Activated CD8-positive, alpha-beta T cell treated with anti-CD3 and anti-CD28 coated beads for 36 hours (primary cell): Measurements from ENCODE around the gene PRR3. TPM values are rescaled to one million over a fixed set of nuclear protein-coding genes. Genes with fewer than 3 reads are reported as not detected.
A peak's percentile ranks its signal among the peaks of the same experiment; 100 is the strongest.

ENCODE experiments used
- ATAC-seq: fragments of 200-7000 bp; cut with Tn5 transposase; one replicate; pipeline ENCODE4 v1.10.0; 2021; ENCODE audit warnings: mild to moderate bottlenecking, moderate library complexity
- CTCF ChIA-PET: fragments of 350-600 bp; sonication (Branson Sonifier 250); formaldehyde crosslinking; loops from one replicate; lab custom pipeline; 2021; ENCODE audit warnings: antibody characterized with exemption; lab: Charles Lee
- POLR2A ChIA-PET: fragments of 350-600 bp; sonication (Branson Sonifier 250); formaldehyde crosslinking; loops from one replicate; lab custom pipeline; 2021; ENCODE audit warnings: antibody characterized with exemption; lab: Charles Lee
- DNase-seq: peaks from one replicate; pipeline ENCODE4 v3.0.0-alpha.2; 2020
- H3K27ac Mint-ChIP-seq: one replicate; pipeline ENCODE4 v1.8.0; 2021; ENCODE audit warnings: mild to moderate bottlenecking, mixed read lengths
- H3K27me3 Mint-ChIP-seq: one replicate; pipeline ENCODE4 v1.8.0; 2021; ENCODE audit warnings: mixed read lengths
- H3K36me3 Mint-ChIP-seq: one replicate; pipeline ENCODE4 v1.8.0; 2021; ENCODE audit warnings: low read depth, mixed read lengths
- H3K4me1 Mint-ChIP-seq: one replicate; pipeline ENCODE4 v1.8.0; 2021; ENCODE audit warnings: low read depth, mixed read lengths
- H3K4me3 Mint-ChIP-seq: one replicate; pipeline ENCODE4 v1.8.0; 2021; ENCODE audit warnings: mild to moderate bottlenecking, moderate library complexity, mixed read lengths
- H3K9me3 Mint-ChIP-seq: one replicate; pipeline ENCODE4 v1.8.0; 2021; ENCODE audit warnings: mixed read lengths
- intact Hi-C: fragments of 100-400 bp; cut with micrococcal nuclease; formaldehyde crosslinking; loops from one replicate; pipeline ENCODE4 v1.10.0; 2022
- total RNA-seq, 2 experiments: library from RNA; stranded (reverse); gene quantifications; one replicate each; pipeline ENCODE4 v1.2.3, GENCODE V29; 2021
- TF ChIP-seq, protein P1 (sequence below): fragments of 200-600 bp; IDR thresholded peaks from one replicate; pipeline ENCODE4 v1.8.0; 2022; ENCODE audit warnings: antibody characterized with exemption, mild to moderate bottlenecking

PRR3 gene
- total RNA-seq, 2 experiments from 2014 or later = 23.0 to 24.6 TPM

DNA sequence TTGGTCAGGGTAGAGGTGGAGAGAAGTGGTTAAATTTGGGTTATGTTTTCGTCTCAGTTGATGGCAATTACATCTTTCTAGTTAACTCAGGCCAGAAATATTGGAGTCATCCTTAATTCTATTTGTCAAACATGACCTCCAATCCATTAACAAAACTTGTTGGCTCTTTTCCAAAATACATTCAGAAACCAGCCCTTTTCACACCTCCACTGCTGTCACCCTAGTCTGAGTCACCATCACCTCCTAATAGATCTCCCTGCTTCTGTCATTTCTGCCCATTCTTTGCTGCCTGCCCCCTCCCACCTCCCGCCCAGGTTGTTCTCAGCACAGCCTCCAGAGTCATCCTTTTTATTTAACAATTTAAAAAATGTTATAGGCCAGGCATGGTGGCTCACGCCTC lies 11.2 kb downstream of the PRR3 start:
- no peaks in the 10 kb centered on the region for H3K27me3 Mint-ChIP-seq
- H3K4me3 Mint-ChIP-seq = peak overlapping the region; percentile 0
- ATAC-seq (peak; percentile 62), DNase-seq (peak; percentile 81)
- H3K4me1 Mint-ChIP-seq = peaks cover 51% of the 10 kb centered on the region
- TF ChIP-seq, protein P1, sequence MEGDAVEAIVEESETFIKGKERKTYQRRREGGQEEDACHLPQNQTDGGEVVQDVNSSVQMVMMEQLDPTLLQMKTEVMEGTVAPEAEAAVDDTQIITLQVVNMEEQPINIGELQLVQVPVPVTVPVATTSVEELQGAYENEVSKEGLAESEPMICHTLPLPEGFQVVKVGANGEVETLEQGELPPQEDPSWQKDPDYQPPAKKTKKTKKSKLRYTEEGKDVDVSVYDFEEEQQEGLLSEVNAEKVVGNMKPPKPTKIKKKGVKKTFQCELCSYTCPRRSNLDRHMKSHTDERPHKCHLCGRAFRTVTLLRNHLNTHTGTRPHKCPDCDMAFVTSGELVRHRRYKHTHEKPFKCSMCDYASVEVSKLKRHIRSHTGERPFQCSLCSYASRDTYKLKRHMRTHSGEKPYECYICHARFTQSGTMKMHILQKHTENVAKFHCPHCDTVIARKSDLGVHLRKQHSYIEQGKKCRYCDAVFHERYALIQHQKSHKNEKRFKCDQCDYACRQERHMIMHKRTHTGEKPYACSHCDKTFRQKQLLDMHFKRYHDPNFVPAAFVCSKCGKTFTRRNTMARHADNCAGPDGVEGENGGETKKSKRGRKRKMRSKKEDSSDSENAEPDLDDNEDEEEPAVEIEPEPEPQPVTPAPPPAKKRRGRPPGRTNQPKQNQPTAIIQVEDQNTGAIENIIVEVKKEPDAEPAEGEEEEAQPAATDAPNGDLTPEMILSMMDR = no peak
- CTCF ChIA-PET = interaction anchor here (7.2 kb wide), 1 partner anchor 25 kb away, joined by 49 read pairs; no protein-coding TSS in a partner anchor
- peaks cover 28% of the 10 kb centered on the region for H3K36me3 Mint-ChIP-seq
- POLR2A ChIA-PET = no interaction called here
- intact Hi-C loops = no loop called here
- peak overlapping the region; percentile 47 for H3K27ac Mint-ChIP-seq
- no peaks in the 10 kb centered on the region for H3K9me3 Mint-ChIP-seq

DNA sequence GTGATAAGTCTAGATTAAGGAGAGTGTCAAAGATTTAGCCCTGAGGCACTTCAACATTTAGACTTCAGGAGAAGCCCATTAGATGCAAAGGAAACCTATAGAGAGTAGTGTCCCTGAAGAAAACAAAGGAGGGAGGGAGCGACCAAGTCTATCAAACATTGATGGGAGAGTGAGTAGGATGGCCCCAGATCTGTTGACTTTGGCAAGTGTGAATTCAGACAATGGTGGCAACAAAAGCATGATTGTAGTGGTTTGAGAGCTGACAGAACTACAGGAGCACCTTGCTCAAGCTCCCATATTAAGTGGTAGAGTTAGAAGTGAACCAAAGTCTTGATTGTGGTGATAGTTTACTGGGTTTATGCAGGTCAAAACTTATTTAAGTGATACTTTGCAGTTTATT lies 13.2 kb downstream of the PRR3 start:
- Mint-ChIP-seq H3K36me3 (peaks cover 33% of the 10 kb centered on the region), H3K4me3 (peak overlapping the region; percentile 86), H3K4me1 (peaks cover 59% of the 10 kb centered on the region), H3K27me3 (no peaks in the 10 kb centered on the region), H3K27ac (peak overlapping the region; percentile 95), H3K9me3 (no peaks in the 10 kb centered on the region)
- ChIA-PET CTCF (interaction anchor here (0.8 to 3.1 kb wide), 12 partner anchors 11 to 160 kb away, joined by 3 to 17 read pairs (median 5); no protein-coding TSS in a partner anchor), POLR2A (interaction anchor here (0.7 to 2.9 kb wide), 13 partner anchors 8 to 503 kb away, joined by 3 to 34 read pairs (median 4); partner anchors contain the start of genes GNL1, MDC1, PRR3 and VARS2)
- intact Hi-C loops = no loop called here
- DNase-seq (no peak), ATAC-seq (no peak)
- TF ChIP-seq, protein P1 = no peak

DNA sequence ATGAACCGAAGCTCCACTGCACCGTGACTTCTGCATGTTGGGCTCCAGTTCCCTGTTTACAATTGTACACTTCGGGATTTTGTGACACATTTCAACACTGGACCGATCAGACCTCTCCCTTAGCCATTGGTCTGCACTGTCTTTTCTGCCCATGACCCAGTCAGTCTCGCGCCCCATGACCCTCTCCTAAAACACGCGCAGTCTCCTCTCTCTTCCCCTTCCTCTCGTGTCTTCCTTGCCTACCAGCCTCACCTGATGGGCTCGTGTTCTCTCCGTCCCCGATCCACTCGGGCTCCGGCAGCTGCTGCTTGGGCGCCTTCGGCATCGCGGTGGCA lies 13.6 kb downstream of the PRR3 start:
- Mint-ChIP-seq H3K9me3 (no peaks in the 10 kb centered on the region), H3K27me3 (no peaks in the 10 kb centered on the region), H3K4me1 (peaks cover 63% of the 10 kb centered on the region), H3K36me3 (peaks cover 33% of the 10 kb centered on the region), H3K4me3 (peak overlapping the region; percentile 86), H3K27ac (peak overlapping the region; percentile 95)
- intact Hi-C loops = no loop called here
- DNase-seq (no peak), ATAC-seq (peak; percentile 6)
- CTCF ChIA-PET = interaction anchor here (1.0 to 3.1 kb wide), 12 partner anchors 12 to 160 kb away, joined by 3 to 17 read pairs (median 5); no protein-coding TSS in a partner anchor
- POLR2A ChIA-PET = interaction anchor here (0.7 to 2.9 kb wide), 12 partner anchors 8 to 503 kb away, joined by 3 to 34 read pairs (median 4); partner anchors contain the start of genes GNL1, PRR3 and VARS2
- TF ChIP-seq, protein P1 = no peak

DNA sequence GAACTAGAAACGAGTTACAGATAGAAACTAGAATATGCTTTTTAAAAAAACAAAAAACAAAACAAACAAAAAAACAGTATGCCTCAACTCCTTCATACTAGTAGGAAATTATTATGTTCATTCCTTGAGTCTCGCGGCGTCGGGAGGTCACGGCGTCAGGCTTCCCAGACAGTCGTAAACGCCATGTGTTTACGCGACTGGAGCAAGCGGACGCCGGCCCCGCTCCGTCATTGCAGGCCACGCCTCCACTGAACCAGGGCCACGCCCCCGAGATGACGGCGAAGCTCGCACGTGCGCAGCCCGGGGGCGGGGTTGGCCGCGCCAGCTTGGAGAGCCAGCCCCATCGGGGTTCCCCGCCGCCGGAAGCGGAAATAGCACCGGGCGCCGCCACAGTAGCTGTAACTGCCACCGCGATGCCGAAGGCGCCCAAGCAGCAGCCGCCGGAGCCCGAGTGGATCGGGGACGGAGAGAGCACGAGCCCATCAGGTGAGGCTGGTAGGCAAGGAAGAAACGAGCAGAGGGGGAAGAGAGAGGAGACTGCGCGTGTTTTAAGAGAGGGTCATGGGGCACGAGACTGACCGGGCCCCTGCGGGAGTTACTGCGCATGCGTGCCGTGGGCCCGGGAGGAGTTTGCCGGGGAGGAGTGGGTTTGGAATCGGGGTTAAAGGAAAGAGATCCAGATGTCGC lies 14.1 kb downstream of the PRR3 start, which contains the start of gene ABCF1:
Gene ABCF1 (plus strand): TSS at position 368 of the 687 bp plus-strand sequence. CDS start 46 bp downstream, at position 414.
- Mint-ChIP-seq H3K4me1 (peaks cover 63% of the 10 kb centered on the region), H3K36me3 (peaks cover 33% of the 10 kb centered on the region), H3K27ac (peak within 1 kb of the TSS; percentile 96), H3K9me3 (no peaks in the 10 kb centered on the region), H3K27me3 (no peaks in the 10 kb centered on the region), H3K4me3 (peak within 1 kb of the TSS; percentile 86)
- ChIA-PET POLR2A (interaction anchor here (0.6 to 2.9 kb wide), 12 partner anchors 9 to 343 kb away, joined by 3 to 34 read pairs (median 4); partner anchors contain the start of genes GNL1, MRPS18B, PRR3 and VARS2), CTCF (interaction anchor here (1.2 to 3.1 kb wide), 9 partner anchors 12 to 159 kb away, joined by 3 to 17 read pairs (median 8); no protein-coding TSS in a partner anchor)
- DNase-seq = peak; percentile 99
- intact Hi-C loops = no loop called here
- peak; percentile 92 for ATAC-seq
- TF ChIP-seq, protein P1 = no peak
